Skeletal muscle satellite cell (primary cell): ENCODE measurements around the gene DOCK8.

Source experiments
- H3K27me3 ChIP-seq: 2 replicates; pipeline ENCODE4 v1.7.0; 2013; ENCODE audit warnings: low read length; ENCODE audit not compliant: control insufficient read depth, insufficient read depth
- H3K36me3 ChIP-seq: 2 replicates; pipeline ENCODE4 v1.7.0; 2013; ENCODE audit warnings: mild to moderate bottlenecking, control low read depth, low read length; ENCODE audit not compliant: insufficient read depth
- H3K4me1 ChIP-seq: 2 replicates; pipeline ENCODE4 v1.7.0; 2013; ENCODE audit warnings: low read length; ENCODE audit not compliant: control insufficient read depth, insufficient read depth
- H3K4me2 ChIP-seq: 2 replicates; pipeline ENCODE4 v1.7.0; 2013; ENCODE audit warnings: mild to moderate bottlenecking, low read length
- H3K4me3 ChIP-seq: 2 replicates; pipeline ENCODE4 v1.7.0; 2013; ENCODE audit warnings: low read length
- H3K9ac ChIP-seq: 2 replicates; pipeline ENCODE4 v1.7.0; 2013; ENCODE audit warnings: mild to moderate bottlenecking, low read depth, low read length, moderate library complexity
- H3K9me3 ChIP-seq: replicated peaks from 2 replicates; pipeline ENCODE4 v1.7.0; 2013; ENCODE audit warnings: mild to moderate bottlenecking, control low read depth, low read length

The DOCK8 gene

DNA sequence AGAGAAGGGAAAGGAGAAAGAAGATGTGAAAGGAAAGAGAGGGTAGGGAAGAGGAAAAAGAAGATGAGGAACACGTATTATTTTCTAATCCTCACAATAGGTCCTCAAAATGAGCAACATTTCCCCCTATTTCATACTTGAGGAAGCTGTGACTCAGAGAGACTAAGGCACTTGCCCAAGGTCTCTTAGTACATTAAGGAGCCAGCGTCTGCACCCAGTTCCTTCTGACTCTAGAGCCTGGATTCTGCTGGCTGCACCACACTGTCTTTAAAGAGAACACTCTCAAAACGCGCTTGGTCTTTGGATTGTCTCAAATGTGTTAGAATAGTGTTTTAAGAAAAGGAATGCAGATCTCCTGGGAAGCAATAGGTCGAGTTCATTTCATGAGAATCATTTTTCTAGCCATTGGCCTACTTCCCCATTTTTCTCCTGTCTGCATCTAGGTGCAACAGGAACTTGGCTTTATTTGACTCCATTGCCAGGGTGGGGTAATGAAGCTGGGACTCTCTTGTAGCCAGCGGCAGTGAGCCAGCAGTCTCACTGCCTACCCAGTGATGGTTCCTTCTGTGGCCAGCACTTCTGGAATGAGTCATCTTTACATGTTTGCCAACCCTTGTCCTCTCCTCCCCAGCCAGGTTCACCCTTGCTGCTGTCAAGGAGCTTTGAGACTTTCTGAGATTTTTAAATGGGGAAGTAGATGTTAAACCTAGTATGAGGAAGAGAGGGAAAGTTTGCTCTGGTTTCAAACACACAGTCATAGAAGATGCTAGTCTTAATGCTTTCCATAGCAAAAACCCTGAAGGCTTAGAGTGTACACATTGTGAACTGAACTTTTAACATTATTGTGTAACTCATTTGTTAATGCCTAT lies 82.7 kb downstream of the DOCK8 start:
- Histone ChIP-seq H3K4me2 (no peak overlapping the region), H3K9me3 (no peaks in the 10 kb centered on the region), H3K9ac (no peak overlapping the region), H3K4me3 (no peak overlapping the region), H3K4me1 (no peaks in the 10 kb centered on the region), H3K27me3 (no peaks in the 10 kb centered on the region), H3K36me3 (no peaks in the 10 kb centered on the region)

DNA sequence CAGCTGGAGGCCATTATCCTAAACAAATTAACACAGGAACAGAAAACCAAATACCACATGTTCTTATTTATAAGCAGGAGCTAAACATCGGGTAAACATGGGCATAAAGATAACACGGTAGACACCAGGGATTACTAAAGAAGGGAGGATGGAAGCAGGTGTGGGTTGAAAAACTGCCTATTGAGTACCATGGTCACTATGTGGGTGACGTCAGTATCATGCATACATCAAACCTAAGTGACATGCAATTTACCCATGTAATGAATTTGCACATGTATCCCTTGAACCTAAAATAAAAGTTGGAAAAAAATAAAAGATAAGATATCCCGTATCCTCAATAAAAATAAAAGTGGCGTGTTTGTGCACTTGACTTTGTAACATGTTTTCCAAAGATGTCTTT lies 88.8 kb downstream of the DOCK8 start:
- Histone ChIP-seq H3K4me3 (no peak overlapping the region), H3K9me3 (no peaks in the 10 kb centered on the region), H3K9ac (no peak overlapping the region), H3K27me3 (no peaks in the 10 kb centered on the region), H3K36me3 (no peaks in the 10 kb centered on the region), H3K4me1 (no peaks in the 10 kb centered on the region), H3K4me2 (no peak overlapping the region)

DNA sequence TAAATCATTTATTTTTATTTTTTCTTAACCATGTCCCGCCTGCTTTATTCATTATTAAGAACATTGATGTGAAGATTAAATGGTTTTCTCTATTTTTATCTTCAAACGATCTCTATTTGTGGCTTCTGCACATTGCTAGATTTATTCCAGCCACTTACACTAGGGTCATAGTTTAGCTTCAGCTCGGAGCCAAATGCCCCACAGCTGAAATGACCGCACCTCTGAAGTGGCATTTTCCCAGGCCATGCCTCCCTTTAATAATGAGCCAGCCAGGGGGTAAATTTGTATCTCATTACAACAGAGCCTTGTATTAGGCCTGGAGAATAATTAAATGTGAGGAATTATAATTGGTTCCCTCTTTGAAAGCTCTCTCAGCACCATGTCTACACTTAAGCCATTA lies 89.4 kb downstream of the DOCK8 start:
- H3K36me3 ChIP-seq, result no peaks in the 10 kb centered on the region

GRCh38 chr9:304519-305185 lies 90.0 kb downstream of the DOCK8 start:
- Histone ChIP-seq H3K27me3 (no peaks in the 10 kb centered on the region), H3K4me2 (no peak overlapping the region), H3K4me1 (no peaks in the 10 kb centered on the region), H3K9me3 (no peaks in the 10 kb centered on the region), H3K36me3 (no peaks in the 10 kb centered on the region), H3K4me3 (no peak overlapping the region), H3K9ac (no peak overlapping the region)

More for the DNA sequence above, 89.4 kb downstream of the DOCK8 start:
- Histone ChIP-seq H3K4me1 (no peaks in the 10 kb centered on the region), H3K9ac (no peak overlapping the region), H3K27me3 (no peaks in the 10 kb centered on the region), H3K4me2 (no peak overlapping the region), H3K4me3 (no peak overlapping the region), H3K9me3 (no peaks in the 10 kb centered on the region)

DNA sequence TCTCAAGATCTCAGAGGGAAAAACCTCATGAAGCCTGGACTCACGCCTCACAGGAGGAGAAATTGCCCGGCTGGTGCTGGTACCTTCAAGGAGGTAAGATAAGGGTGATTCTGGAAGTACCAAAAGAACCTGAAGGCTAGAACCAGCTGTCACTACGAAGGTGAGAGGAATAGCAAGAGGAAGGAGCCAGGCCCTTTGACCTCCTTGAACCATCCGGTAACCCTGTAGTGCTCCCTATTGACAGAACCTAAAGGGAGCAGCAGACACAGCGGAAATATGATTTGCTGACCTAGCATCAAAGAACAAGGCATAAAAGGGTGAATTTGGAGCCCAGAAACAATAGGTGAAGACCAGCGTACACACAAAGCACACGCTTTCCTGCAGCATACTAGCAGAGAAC lies 92.2 kb downstream of the DOCK8 start:
- Histone ChIP-seq H3K9me3 (no peaks in the 10 kb centered on the region), H3K36me3 (no peaks in the 10 kb centered on the region), H3K9ac (no peak overlapping the region), H3K4me1 (no peaks in the 10 kb centered on the region), H3K4me2 (no peak overlapping the region), H3K27me3 (no peaks in the 10 kb centered on the region), H3K4me3 (no peak overlapping the region)

DNA sequence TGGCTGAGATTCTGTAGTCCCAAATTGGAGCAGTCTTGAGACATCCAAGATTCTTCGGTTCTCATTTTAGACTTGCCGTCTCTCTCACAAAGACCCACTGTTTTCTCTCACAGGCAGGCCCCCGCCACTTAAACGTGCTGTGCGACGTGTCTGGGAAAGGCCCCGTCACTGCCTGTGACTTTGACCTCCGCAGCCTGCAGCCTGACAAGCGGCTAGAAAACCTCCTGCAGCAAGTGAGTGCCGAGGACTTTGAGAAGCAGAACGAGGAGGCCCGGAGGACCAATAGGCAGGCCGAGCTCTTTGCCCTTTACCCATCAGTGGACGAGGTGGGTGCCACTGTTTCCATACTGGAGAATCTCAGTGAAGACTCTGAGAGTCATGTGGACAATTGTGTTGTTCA lies 97.2 kb downstream of the DOCK8 start:
- Histone ChIP-seq H3K9me3 (no peaks in the 10 kb centered on the region), H3K4me1 (no peaks in the 10 kb centered on the region), H3K4me2 (no peak overlapping the region), H3K27me3 (no peaks in the 10 kb centered on the region), H3K36me3 (no peaks in the 10 kb centered on the region), H3K9ac (no peak overlapping the region), H3K4me3 (no peak overlapping the region)

DNA sequence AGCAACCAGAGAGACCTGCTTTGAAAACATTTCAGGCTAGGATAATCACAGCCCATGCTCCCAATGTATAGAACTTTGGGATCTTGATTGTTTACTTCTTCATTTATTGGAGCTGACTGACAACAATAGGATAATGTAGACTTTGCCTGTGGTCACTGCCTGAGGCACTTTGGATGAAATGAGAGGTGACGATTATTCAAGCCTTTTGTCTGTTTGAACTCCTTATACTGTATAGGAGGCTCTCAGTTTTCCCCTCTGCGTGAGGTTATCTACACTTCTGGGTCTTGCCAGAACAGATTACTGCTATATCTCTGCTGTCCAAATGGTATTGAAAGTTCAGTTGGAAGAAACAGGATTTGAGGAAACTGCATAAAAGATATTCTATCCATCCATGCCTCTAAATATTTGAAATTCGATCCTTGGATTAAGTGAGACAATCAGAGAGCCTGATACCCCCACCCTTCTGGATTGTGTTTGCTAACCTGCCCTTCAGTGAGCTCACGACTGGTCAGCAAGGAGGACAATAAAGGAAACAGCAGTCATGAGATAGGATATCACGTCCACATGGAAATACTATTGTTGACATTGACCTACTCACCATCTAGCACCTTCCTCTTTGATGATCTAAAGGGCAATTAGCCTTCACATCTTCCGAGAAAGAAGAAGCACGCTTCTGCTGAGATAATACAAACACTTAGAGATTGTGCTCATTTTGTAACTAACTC lies 98.1 kb downstream of the DOCK8 start:
- no peaks in the 10 kb centered on the region for H3K4me1 ChIP-seq
- H3K36me3 ChIP-seq, result no peaks in the 10 kb centered on the region
- no peak overlapping the region for H3K4me2 ChIP-seq
- H3K4me3 ChIP-seq, result no peak overlapping the region
- no peaks in the 10 kb centered on the region for H3K27me3 ChIP-seq
- no peaks in the 10 kb centered on the region for H3K9me3 ChIP-seq
- no peak overlapping the region for H3K9ac ChIP-seq

GRCh38 chr9:316382-316965 lies 101.8 kb downstream of the DOCK8 start:
- Histone ChIP-seq H3K4me1 (no peaks in the 10 kb centered on the region), H3K27me3 (no peaks in the 10 kb centered on the region), H3K4me2 (no peak overlapping the region), H3K4me3 (no peak overlapping the region), H3K9ac (no peak overlapping the region), H3K36me3 (no peaks in the 10 kb centered on the region), H3K9me3 (no peaks in the 10 kb centered on the region)

- H3K4me1 ChIP-seq, result no peaks in the 10 kb centered on the region
- H3K9me3 ChIP-seq, result no peaks in the 10 kb centered on the region
- no peak overlapping the region for H3K4me3 ChIP-seq
These were observed 104.0 kb downstream of the DOCK8 start for GRCh38 chr9:318646-319045.

GRCh38 chr9:324971-325370 lies 110.3 kb downstream of the DOCK8 start:
- H3K4me3 ChIP-seq, result no peak overlapping the region
- H3K4me2 ChIP-seq, result no peak overlapping the region
- no peaks in the 10 kb centered on the region for H3K9me3 ChIP-seq
- H3K27me3 ChIP-seq, result no peaks in the 10 kb centered on the region
- H3K9ac ChIP-seq, result no peak overlapping the region
- H3K36me3 ChIP-seq, result no peaks in the 10 kb centered on the region
- no peaks in the 10 kb centered on the region for H3K4me1 ChIP-seq

More at GRCh38 chr9:318646-319045, 104.0 kb downstream of the DOCK8 start:
- no peak overlapping the region for H3K4me2 ChIP-seq
- no peaks in the 10 kb centered on the region for H3K36me3 ChIP-seq
- no peaks in the 10 kb centered on the region for H3K27me3 ChIP-seq
- H3K9ac ChIP-seq, result no peak overlapping the region

- Histone ChIP-seq H3K4me3 (no peak overlapping the region), H3K4me1 (no peaks in the 10 kb centered on the region), H3K9ac (no peak overlapping the region), H3K4me2 (no peak overlapping the region), H3K9me3 (no peaks in the 10 kb centered on the region), H3K36me3 (no peaks in the 10 kb centered on the region), H3K27me3 (no peaks in the 10 kb centered on the region)
These were observed 112.0 kb downstream of the DOCK8 start for GRCh38 chr9:326667-327066.
